ENCODE data around the gene AADACL2. TPM values are rescaled to one million over a fixed set of nuclear protein-coding genes. Genes with fewer than 3 reads are reported as not detected.

Gene AADACL2
- total and polyA plus RNA-seq, 9 of the 15 experiments (the other 6 are each of a cell fraction or from before 2014, with no cell fraction given) = not detected

DNA sequence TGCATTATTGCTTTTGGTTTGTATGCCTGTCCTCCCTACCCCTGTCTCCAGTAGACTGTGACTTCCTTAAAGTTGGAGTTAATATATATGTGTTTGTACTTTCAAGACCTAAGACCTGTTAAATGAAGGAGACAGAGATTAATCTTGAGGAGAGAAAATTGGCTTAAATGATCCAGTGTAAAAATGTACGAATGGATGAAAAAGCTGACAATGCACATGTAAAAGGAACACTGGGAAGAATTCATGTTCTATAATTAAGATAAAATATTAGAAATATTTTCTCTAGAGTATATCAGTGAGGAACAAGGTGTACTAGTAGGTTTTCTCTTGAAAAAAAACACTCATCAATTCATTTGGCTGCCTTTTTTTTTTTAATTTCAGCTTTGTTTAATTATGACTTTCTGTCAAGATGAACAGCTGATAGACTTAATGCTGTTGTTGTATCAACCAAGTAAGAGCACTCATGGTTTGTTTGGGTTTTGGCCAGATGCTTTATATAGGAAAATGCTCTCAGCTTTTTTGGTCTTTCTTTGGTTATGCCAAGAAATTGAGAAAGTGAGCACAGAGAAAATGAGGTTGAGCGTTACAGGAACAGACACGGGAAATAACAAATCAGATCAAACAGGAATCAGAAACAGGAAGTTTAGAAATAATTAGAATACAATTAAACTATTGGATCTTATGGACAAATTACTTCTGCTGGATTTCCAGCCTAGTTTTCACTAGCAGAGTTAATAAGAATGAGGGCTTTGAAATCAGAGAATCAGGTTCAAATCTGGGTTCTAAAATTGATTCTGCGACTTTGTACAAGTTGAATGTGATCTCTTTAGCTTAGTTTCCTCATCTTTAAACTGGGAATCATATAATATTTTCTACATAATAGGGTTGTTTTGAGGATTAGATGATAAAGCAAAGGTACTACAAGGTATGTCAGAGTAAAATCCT lies 41.9 kb downstream of the AADACL2 start:
- Histone ChIP-seq H4K20me1 (replicated peaks; ENCODE audit: control insufficient read depth, insufficient read depth, low read length) (no peaks in the 10 kb centered on the region), H2AFZ (ENCODE audit: low read depth, low read length) (peak overlapping the region; percentile 26; the same call in 1 of the 2 replicates), H3K9ac (ENCODE audit: insufficient read depth in 1 of 2, low read depth in 2 of 2, low read length in 2 of 2) (no peak overlapping the region), H3K4me2 (ENCODE audit: insufficient read depth, low read length) (no peak overlapping the region), H3K79me2 (ENCODE audit: control insufficient read depth, insufficient read depth, low read length) (no peaks in the 10 kb centered on the region), H3K27me3 (ENCODE audit: control insufficient read depth in 2 of 2, insufficient read depth in 2 of 2, low read length in 2 of 2) (no peaks in the 10 kb centered on the region), H3K9me3 (replicated peaks; ENCODE audit: control insufficient read depth, insufficient read depth, low read depth, low read length) (no peaks in the 10 kb centered on the region), H3K9me1 (ENCODE audit: control insufficient read depth, insufficient read depth, low read length) (no peaks in the 10 kb centered on the region), H3K36me3 (ENCODE audit: control insufficient read depth, insufficient read depth, low read length) (no peaks in the 10 kb centered on the region), H3K4me1 (replicated peaks in 1 of 2; ENCODE audit: control insufficient read depth in 2 of 2, insufficient read depth in 2 of 2, low read length in 2 of 2) (0 out of 5 replicates have a peak, but pooled peaks cover 0 to 7% of the 10 kb centered on the region in 2 experiments), H3K4me3 (no peak overlapping the region), H3K27ac (ENCODE audit: extremely low read depth, low read depth, low read length) (no peak overlapping the region)
- in situ Hi-C loops (cut with MboI) (no loop called here), intact Hi-C loops (cut with micrococcal nuclease) (no loop called here)
- TF ChIP-seq MAFF (IDR thresholded peaks at IDR 0.05; ENCODE audit: low read length) = 0 out of 2 replicates have a peak, but pooled peaks have one; percentile 7
- TF ChIP-seq ZNF785 (CRISPR knock-in tag; IDR thresholded peaks at IDR 0.05) = no peak
- TF ChIP-seq ZNF316 (IDR thresholded peaks at IDR 0.05) = peak; percentile 59
- TF ChIP-seq DACH1 (IDR thresholded peaks at IDR 0.05; ENCODE audit: partially characterized antibody) = peak; percentile 9
- FAIRE-seq = no peak
- BruUV-seq (replicated peaks) = no TSS peak
- ATAC-seq = no peak
- no peak for DNase-seq (ENCODE audit: extremely low read depth in 1 of 4, low spot score in 3 of 4)
- ChIA-PET POLR2A (no interaction called here), CTCF (ENCODE audit: low intra/inter-chr PET ratio) (no interaction called here)
- 12% methylated on average over 4 of the region's 4 CpGs for WGBS (ENCODE audit: insufficient coverage, low coverage, missing lambda C conversion rate)

DNA sequence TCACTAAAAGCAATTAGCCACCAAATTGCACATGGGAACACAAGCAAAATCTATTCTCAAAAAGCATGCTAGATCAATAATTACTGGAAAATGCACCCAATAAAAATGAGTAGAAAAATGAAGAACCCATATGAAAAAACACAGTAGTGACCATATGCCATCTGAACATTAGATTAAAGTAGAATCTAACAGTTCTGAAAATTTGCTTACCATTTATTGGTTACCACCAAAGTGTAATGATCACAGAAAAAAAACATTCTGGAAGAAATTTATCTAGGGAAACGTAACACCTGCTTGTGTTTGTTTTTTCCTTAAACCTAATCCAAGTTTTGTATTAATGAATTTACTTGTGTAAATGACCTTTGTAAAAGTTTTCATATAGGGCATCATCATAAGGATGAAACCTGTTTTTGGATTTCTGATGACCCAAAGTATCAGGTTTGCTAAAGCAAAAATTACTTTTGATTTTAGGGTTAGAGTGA lies 42.6 kb downstream of the AADACL2 start:
- no TSS peak for BruUV-seq (replicated peaks)
- no peaks in the 10 kb centered on the region for H3K27me3 ChIP-seq (ENCODE audit: control insufficient read depth in 2 of 2, insufficient read depth in 2 of 2, low read length in 2 of 2)
- ATAC-seq (no peak), DNase-seq (ENCODE audit: extremely low read depth in 1 of 4, low spot score in 3 of 4) (no peak), FAIRE-seq (no peak)
- in situ Hi-C loops (cut with MboI) = no loop called here
- ChIA-PET POLR2A (no interaction called here), CTCF (ENCODE audit: low intra/inter-chr PET ratio) (no interaction called here)
- intact Hi-C loops (cut with micrococcal nuclease) = no loop called here
- H3K36me3 ChIP-seq (ENCODE audit: control insufficient read depth, insufficient read depth, low read length) = no peaks in the 10 kb centered on the region
- no peaks in the 10 kb centered on the region for H3K9me1 ChIP-seq (ENCODE audit: control insufficient read depth, insufficient read depth, low read length)
- H3K4me2 ChIP-seq (ENCODE audit: insufficient read depth, low read length) = no peak overlapping the region
- 27% methylated on average over 1 of the region's 1 CpG for WGBS (ENCODE audit: insufficient coverage, low coverage, missing lambda C conversion rate)
- H3K27ac ChIP-seq (ENCODE audit: extremely low read depth, low read depth, low read length) = no peak overlapping the region
- H3K4me3 ChIP-seq = no peak overlapping the region
- no peaks in the 10 kb centered on the region for H4K20me1 ChIP-seq (replicated peaks; ENCODE audit: control insufficient read depth, insufficient read depth, low read length)
- no peak overlapping the region; the same call in 1 of the 2 replicates for H2AFZ ChIP-seq (ENCODE audit: low read depth, low read length)
- TF ChIP-seq SRSF7 (optimal IDR thresholded peaks at IDR 0.05; ENCODE audit: low read depth, low read length) = no peak
- TF ChIP-seq SRSF9 (IDR thresholded peaks at IDR 0.05; ENCODE audit: borderline replicate concordance, low read depth, low read length) = no peak
- TF ChIP-seq SMARCC2 (IDR thresholded peaks at IDR 0.05; ENCODE audit: low read depth) = no peak
- no peaks in the 10 kb centered on the region for H3K4me1 ChIP-seq (replicated peaks in 1 of 2; ENCODE audit: control insufficient read depth in 2 of 2, insufficient read depth in 2 of 2, low read length in 2 of 2)
- no peaks in the 10 kb centered on the region for H3K79me2 ChIP-seq (ENCODE audit: control insufficient read depth, insufficient read depth, low read length)
- H3K9me3 ChIP-seq (replicated peaks; ENCODE audit: control insufficient read depth, insufficient read depth, low read depth, low read length) = no peaks in the 10 kb centered on the region
- H3K9ac ChIP-seq (ENCODE audit: insufficient read depth in 1 of 2, low read depth in 2 of 2, low read length in 2 of 2) = no peak overlapping the region
